NCI-H460 (cell line): ENCODE data around the gene MEG3. TPM values are rescaled to one million over a fixed set of nuclear protein-coding genes. Genes with fewer than 3 reads are reported as not detected.

Experiments
- DNase-seq: peaks from one replicate; pipeline ENCODE4 v3.0.0-alpha.2; 2016; ENCODE audit warnings: low read depth; ENCODE audit errors: extremely low read depth
- polyA plus RNA-seq: library from polyadenylated mRNA; depleted of rRNA; stranded (reverse); fragments of >200 nt; gene quantifications from 2 replicates; pipeline ENCODE4 v1.2.3, GENCODE V29; 2014; cell fraction: nucleus; rRNA removed
- total RNA-seq: library from RNA; depleted of rRNA; stranded (reverse); fragments of >200 nt; shearing (Covaris generic); gene quantifications from 2 replicates; pipeline ENCODE4 v1.2.3, GENCODE V29; 2014; rRNA removed

Gene MEG3
- total RNA-seq = 0.69 TPM in 1 of 2 replicates, not detected in the other
- polyA plus RNA-seq = not detected in 2 replicates

- DNase-seq = no peak
Measured at GRCh38 chr14:100825713-100826331, at the start of gene MEG3. Gene MEG3, plus strand, starts transcription at chr14:100826118.

GRCh38 chr14:100776681-100777365 is 49.1 kb upstream of the MEG3 start:
- no peak for DNase-seq

- DNase-seq = no peak
Measured at GRCh38 chr14:100777366-100777817, 48.5 kb upstream of the MEG3 start.

GRCh38 chr14:100777818-100778525 is 47.9 kb upstream of the MEG3 start:
- no peak for DNase-seq

GRCh38 chr14:100778526-100778882 is 47.4 kb upstream of the MEG3 start:
- no peak for DNase-seq

- DNase-seq = no peak
Measured at GRCh38 chr14:100778951-100779690, 46.8 kb upstream of the MEG3 start.

GRCh38 chr14:100779691-100780080 is 46.2 kb upstream of the MEG3 start:
- no peak for DNase-seq

GRCh38 chr14:100780246-100780645 is 45.7 kb upstream of the MEG3 start:
- DNase-seq = no peak

GRCh38 chr14:100780646-100781355 is 45.1 kb upstream of the MEG3 start:
- DNase-seq = no peak

GRCh38 chr14:100781952-100782351 is 44.0 kb upstream of the MEG3 start:
- no peak for DNase-seq

- no peak for DNase-seq
Measured at GRCh38 chr14:100782516-100783320, 43.2 kb upstream of the MEG3 start.

- no peak for DNase-seq
Measured at GRCh38 chr14:100783630-100784370, 42.1 kb upstream of the MEG3 start.

GRCh38 chr14:100784523-100785337 is 41.2 kb upstream of the MEG3 start:
- DNase-seq = no peak

GRCh38 chr14:100785338-100785615 is 40.6 kb upstream of the MEG3 start:
- DNase-seq = no peak

- no peak for DNase-seq
Measured at GRCh38 chr14:100785626-100786025, 40.3 kb upstream of the MEG3 start.

- DNase-seq = no peak
Measured at GRCh38 chr14:100786131-100786530, 39.8 kb upstream of the MEG3 start.

- DNase-seq = no peak
Measured at GRCh38 chr14:100786576-100787219, 39.2 kb upstream of the MEG3 start.

GRCh38 chr14:100787659-100788058 is 38.3 kb upstream of the MEG3 start:
- DNase-seq = no peak
